GM23338 (cell line): Measurements from ENCODE around the gene CCDC127. TPM values are rescaled to one million over a fixed set of nuclear protein-coding genes. Genes with fewer than 3 reads are reported as not detected.

Source experiments
- ATAC-seq: fragments of 200-7000 bp; cut with Tn5 transposase; 3 replicates; pipeline ENCODE4 v1.9.1; 2020
- DNase-seq: peaks from one replicate; pipeline ENCODE4 v3.0.0-alpha.2; 2015; ENCODE audit warnings: low spot score
- H2AFZ ChIP-seq: fragments of 200-600 bp; sonication (generic); 2 replicates; pipeline ENCODE4 v1.8.0; 2016; ENCODE audit warnings: antibody characterized with exemption, mild to moderate bottlenecking, moderate library complexity
- H3F3A ChIP-seq: fragments of 200-600 bp; sonication (generic); replicated peaks from 2 replicates; pipeline ENCODE4 v1.8.0; 2017; ENCODE audit warnings: antibody characterized with exemption, mixed run types, low read depth
- H3K27ac ChIP-seq: fragments of 200-600 bp; sonication (generic); 2 replicates; pipeline ENCODE4 v1.6.1; 2016; ENCODE audit warnings: low read depth
- H3K27me3 ChIP-seq: fragments of 200-600 bp; sonication (generic); 2 replicates; pipeline ENCODE4 v1.8.0; 2016; ENCODE audit warnings: mild to moderate bottlenecking, mixed run types, moderate library complexity; ENCODE audit not compliant: insufficient read depth
- H3K36me3 ChIP-seq: fragments of 200-600 bp; sonication (generic); 2 replicates; pipeline ENCODE4 v1.8.0; 2016; ENCODE audit warnings: mild to moderate bottlenecking; ENCODE audit not compliant: insufficient read depth
- H3K4me1 ChIP-seq: fragments of 200-600 bp; sonication (generic); 2 replicates; pipeline ENCODE4 v1.8.0; 2016; ENCODE audit warnings: mild to moderate bottlenecking, moderate library complexity; ENCODE audit not compliant: insufficient read depth
- H3K4me2 ChIP-seq: fragments of 200-600 bp; sonication (generic); 2 replicates; pipeline ENCODE4 v1.7.1; 2017; ENCODE audit warnings: mixed run types
- H3K4me3 ChIP-seq: fragments of 200-600 bp; sonication (generic); 2 replicates; pipeline ENCODE4 v1.6.1; 2016; ENCODE audit warnings: mixed run types
- H3K79me2 ChIP-seq: fragments of 200-600 bp; sonication (generic); replicated peaks from 2 replicates; pipeline ENCODE4 v1.8.0; 2017; ENCODE audit warnings: mild to moderate bottlenecking; ENCODE audit not compliant: insufficient read depth
- H3K9me2 ChIP-seq: fragments of 200-600 bp; sonication (generic); 2 replicates; pipeline ENCODE4 v1.8.0; 2017; ENCODE audit not compliant: insufficient read depth
- H4K20me1 ChIP-seq: fragments of 200-600 bp; sonication (generic); replicated peaks from 2 replicates; pipeline ENCODE4 v1.8.0; 2017; ENCODE audit warnings: mild to moderate bottlenecking; ENCODE audit not compliant: insufficient read depth
- H3K27ac Mint-ChIP-seq: 2 replicates; pipeline ENCODE4 v1.8.0; 2020; ENCODE audit warnings: inconsistent platforms, mild to moderate bottlenecking, moderate library complexity, mixed read lengths
- H3K27me3 Mint-ChIP-seq: 3 replicates; pipeline ENCODE4 v1.8.0; 2022; ENCODE audit warnings: low read depth, mild to moderate bottlenecking, moderate library complexity, mixed read lengths, inconsistent platforms; ENCODE audit not compliant: insufficient read depth, poor library complexity
- H3K36me3 Mint-ChIP-seq: 3 replicates; pipeline ENCODE4 v1.8.0; 2021; ENCODE audit warnings: low read depth, mild to moderate bottlenecking, inconsistent platforms, moderate library complexity, mixed read lengths
- H3K4me1 Mint-ChIP-seq: 3 replicates; pipeline ENCODE4 v1.8.0; 2020; ENCODE audit warnings: mild to moderate bottlenecking, inconsistent platforms, mixed read lengths
- H3K4me3 Mint-ChIP-seq: 3 replicates; pipeline ENCODE4 v1.8.0; 2021; ENCODE audit warnings: moderate library complexity, mild to moderate bottlenecking, inconsistent platforms, mixed read lengths
- H3K9me3 Mint-ChIP-seq: 3 replicates; pipeline ENCODE4 v1.8.0; 2020; ENCODE audit warnings: moderate library complexity, mild to moderate bottlenecking, inconsistent platforms, mixed read lengths
- CREB1 ChIP-seq: fragments of 250-450 bp; sonication (Bioruptor Pico); IDR thresholded peaks from 2 replicates; pipeline ENCODE4 v1.5.0; 2020; ENCODE audit warnings: low read depth, mild to moderate bottlenecking, moderate library complexity
- EZH2 ChIP-seq: fragments of 200-600 bp; sonication (generic); IDR thresholded peaks from one replicate; pipeline ENCODE4 v1.8.0; 2017; ENCODE audit warnings: antibody characterized with exemption, mild to moderate bottlenecking, low read depth; ENCODE audit not compliant: unreplicated experiment
- EZH2phosphoT487 ChIP-seq: fragments of 200-600 bp; sonication (generic); IDR thresholded peaks from one replicate; pipeline ENCODE4 v1.8.1; 2018; ENCODE audit warnings: antibody characterized with exemption; ENCODE audit not compliant: unreplicated experiment
- JUNB ChIP-seq: IDR thresholded peaks from one replicate; pipeline ENCODE4 v1.6.1; 2016; ENCODE audit warnings: antibody characterized with exemption; ENCODE audit not compliant: unreplicated experiment
- NANOG ChIP-seq: IDR thresholded peaks from 2 replicates; pipeline ENCODE4 v1.6.1; 2016; ENCODE audit warnings: antibody characterized with exemption, borderline replicate concordance
- POLR2AphosphoS5 ChIP-seq: IDR thresholded peaks from 2 replicates; pipeline ENCODE4 v1.6.1; 2016; ENCODE audit warnings: antibody characterized with exemption, low read depth
- STAT1 ChIP-seq: IDR thresholded peaks from one replicate; pipeline ENCODE4 v1.6.1; 2016; ENCODE audit warnings: antibody characterized with exemption; ENCODE audit not compliant: unreplicated experiment
- ZNF114 ChIP-seq: fragments of 250-450 bp; sonication (Bioruptor Pico); IDR thresholded peaks from 2 replicates; pipeline ENCODE4 v1.5.0; 2020; ENCODE audit warnings: mild to moderate bottlenecking, moderate library complexity
- ZNF331 ChIP-seq: fragments of 250-450 bp; sonication (Bioruptor Pico); IDR thresholded peaks from 2 replicates; pipeline ENCODE4 v1.5.0; 2020; ENCODE audit warnings: low read depth, mild to moderate bottlenecking, moderate library complexity
- polyA plus RNA-seq: library from polyadenylated mRNA; unstranded; fragments of >200 nt; fragmentation: Nextera tagmentation; extraction: Ambion mirVana; gene quantifications from 2 replicates; pipeline ENCODE4 v1.2.1, GENCODE V29; 2016
- total RNA-seq: library from RNA; depleted of rRNA; stranded (reverse); fragments of >200 nt; shearing (Covaris generic); gene quantifications from 2 replicates; pipeline ENCODE4 v1.2.3, GENCODE V29; 2014
- TF ChIP-seq, protein P1 (sequence below): IDR thresholded peaks from 2 replicates; pipeline ENCODE4 v1.6.1; 2016; ENCODE audit warnings: antibody characterized with exemption
- TF ChIP-seq, protein P2 (sequence below): IDR thresholded peaks from one replicate; pipeline ENCODE4 v1.6.1; 2018; ENCODE audit warnings: antibody characterized with exemption; ENCODE audit not compliant: unreplicated experiment
- TF ChIP-seq, protein P3 (sequence below), 2 experiments: fragments of 200-600 bp in 1 of 2; sonication (generic) in 1 of 2; conservative IDR thresholded peaks; 2 replicates each; pipeline versions ENCODE4 v1.5.1 to v1.6.1; 2016 to 2017; ENCODE audit warnings: antibody characterized with exemption in 2 of 2, low read depth in 2 of 2, mild to moderate bottlenecking in 2 of 2, moderate library complexity in 1 of 2

CCDC127 gene
- total and polyA plus RNA-seq, 2 experiments from 2014 or later, result 6.0 to 7.2 TPM

DNA sequence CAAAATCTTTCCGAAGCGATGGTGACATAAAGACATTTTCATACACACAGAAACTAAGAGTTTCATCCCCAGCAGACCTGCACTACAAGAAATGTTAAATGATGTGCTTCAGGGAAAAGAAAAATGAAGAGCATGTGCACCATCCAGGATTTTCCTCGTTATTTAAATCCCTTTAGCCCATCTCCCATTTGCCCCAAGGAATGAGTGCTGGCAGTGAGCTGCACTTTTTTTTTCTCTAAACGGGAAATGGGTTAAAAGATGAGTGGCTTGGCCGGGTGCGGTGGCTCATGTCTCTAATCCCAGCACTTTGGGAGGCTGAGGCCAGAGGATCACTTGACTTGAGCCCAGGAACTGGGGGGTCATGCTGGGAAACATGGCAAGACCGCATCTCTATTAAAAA, 33.5 kb downstream of the CCDC127 start:
- no peaks in the 10 kb centered on the region; the same call in 2 of the 3 replicates for H3K9me3 Mint-ChIP-seq
- Histone ChIP-seq H3F3A (0 out of 2 replicates have a peak, but pooled peaks cover 2% of the 10 kb centered on the region), H3K79me2 (no peaks in the 10 kb centered on the region)

More for the DNA sequence above, 33.5 kb downstream of the CCDC127 start:
- no peak for ATAC-seq
- Histone ChIP-seq H3K27me3 (no peaks in the 10 kb centered on the region), H3K4me3 (no peak overlapping the region), H4K20me1 (no peaks in the 10 kb centered on the region; the same call in 1 of the 2 replicates), H3K27ac (no peak overlapping the region), H3K4me2 (no peak overlapping the region), H2AFZ (no peak overlapping the region), H3K4me1 (no peaks in the 10 kb centered on the region; the same call in 1 of the 2 replicates), H3K36me3 (peaks cover 3% of the 10 kb centered on the region; the same call in 1 of the 2 replicates), H3K9me2 (no peaks in the 10 kb centered on the region)
- TF ChIP-seq ZNF331 (CRISPR knock-in tag) (no peak), EZH2 (no peak), STAT1 (no peak), CREB1 (CRISPR knock-in tag) (no peak), NANOG (no peak), JUNB (no peak), EZH2phosphoT487 (no peak), POLR2AphosphoS5 (no peak), ZNF114 (no peak)
- TF ChIP-seq, protein P1, sequence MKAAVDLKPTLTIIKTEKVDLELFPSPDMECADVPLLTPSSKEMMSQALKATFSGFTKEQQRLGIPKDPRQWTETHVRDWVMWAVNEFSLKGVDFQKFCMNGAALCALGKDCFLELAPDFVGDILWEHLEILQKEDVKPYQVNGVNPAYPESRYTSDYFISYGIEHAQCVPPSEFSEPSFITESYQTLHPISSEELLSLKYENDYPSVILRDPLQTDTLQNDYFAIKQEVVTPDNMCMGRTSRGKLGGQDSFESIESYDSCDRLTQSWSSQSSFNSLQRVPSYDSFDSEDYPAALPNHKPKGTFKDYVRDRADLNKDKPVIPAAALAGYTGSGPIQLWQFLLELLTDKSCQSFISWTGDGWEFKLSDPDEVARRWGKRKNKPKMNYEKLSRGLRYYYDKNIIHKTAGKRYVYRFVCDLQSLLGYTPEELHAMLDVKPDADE, result no peak
- TF ChIP-seq, protein P2, sequence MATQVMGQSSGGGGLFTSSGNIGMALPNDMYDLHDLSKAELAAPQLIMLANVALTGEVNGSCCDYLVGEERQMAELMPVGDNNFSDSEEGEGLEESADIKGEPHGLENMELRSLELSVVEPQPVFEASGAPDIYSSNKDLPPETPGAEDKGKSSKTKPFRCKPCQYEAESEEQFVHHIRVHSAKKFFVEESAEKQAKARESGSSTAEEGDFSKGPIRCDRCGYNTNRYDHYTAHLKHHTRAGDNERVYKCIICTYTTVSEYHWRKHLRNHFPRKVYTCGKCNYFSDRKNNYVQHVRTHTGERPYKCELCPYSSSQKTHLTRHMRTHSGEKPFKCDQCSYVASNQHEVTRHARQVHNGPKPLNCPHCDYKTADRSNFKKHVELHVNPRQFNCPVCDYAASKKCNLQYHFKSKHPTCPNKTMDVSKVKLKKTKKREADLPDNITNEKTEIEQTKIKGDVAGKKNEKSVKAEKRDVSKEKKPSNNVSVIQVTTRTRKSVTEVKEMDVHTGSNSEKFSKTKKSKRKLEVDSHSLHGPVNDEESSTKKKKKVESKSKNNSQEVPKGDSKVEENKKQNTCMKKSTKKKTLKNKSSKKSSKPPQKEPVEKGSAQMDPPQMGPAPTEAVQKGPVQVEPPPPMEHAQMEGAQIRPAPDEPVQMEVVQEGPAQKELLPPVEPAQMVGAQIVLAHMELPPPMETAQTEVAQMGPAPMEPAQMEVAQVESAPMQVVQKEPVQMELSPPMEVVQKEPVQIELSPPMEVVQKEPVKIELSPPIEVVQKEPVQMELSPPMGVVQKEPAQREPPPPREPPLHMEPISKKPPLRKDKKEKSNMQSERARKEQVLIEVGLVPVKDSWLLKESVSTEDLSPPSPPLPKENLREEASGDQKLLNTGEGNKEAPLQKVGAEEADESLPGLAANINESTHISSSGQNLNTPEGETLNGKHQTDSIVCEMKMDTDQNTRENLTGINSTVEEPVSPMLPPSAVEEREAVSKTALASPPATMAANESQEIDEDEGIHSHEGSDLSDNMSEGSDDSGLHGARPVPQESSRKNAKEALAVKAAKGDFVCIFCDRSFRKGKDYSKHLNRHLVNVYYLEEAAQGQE, result no peak
- TF ChIP-seq, protein P3, sequence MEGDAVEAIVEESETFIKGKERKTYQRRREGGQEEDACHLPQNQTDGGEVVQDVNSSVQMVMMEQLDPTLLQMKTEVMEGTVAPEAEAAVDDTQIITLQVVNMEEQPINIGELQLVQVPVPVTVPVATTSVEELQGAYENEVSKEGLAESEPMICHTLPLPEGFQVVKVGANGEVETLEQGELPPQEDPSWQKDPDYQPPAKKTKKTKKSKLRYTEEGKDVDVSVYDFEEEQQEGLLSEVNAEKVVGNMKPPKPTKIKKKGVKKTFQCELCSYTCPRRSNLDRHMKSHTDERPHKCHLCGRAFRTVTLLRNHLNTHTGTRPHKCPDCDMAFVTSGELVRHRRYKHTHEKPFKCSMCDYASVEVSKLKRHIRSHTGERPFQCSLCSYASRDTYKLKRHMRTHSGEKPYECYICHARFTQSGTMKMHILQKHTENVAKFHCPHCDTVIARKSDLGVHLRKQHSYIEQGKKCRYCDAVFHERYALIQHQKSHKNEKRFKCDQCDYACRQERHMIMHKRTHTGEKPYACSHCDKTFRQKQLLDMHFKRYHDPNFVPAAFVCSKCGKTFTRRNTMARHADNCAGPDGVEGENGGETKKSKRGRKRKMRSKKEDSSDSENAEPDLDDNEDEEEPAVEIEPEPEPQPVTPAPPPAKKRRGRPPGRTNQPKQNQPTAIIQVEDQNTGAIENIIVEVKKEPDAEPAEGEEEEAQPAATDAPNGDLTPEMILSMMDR (conservative IDR thresholded peaks at IDR 0.05; ENCODE audit: low read depth in 2 of 2), result no peak
- Mint-ChIP-seq H3K27me3 (peaks cover 8% of the 10 kb centered on the region), H3K4me3 (no peak overlapping the region), H3K4me1 (peaks cover 22% of the 10 kb centered on the region), H3K27ac (no peak overlapping the region), H3K36me3 (peaks cover 24% of the 10 kb centered on the region)
- no peak for DNase-seq
